GM12878 (cell line): Measurements from ENCODE around the gene NARF. TPM values are rescaled to one million over a fixed set of nuclear protein-coding genes. Genes with fewer than 3 reads are reported as not detected.

Experiments used
- ATF7 ChIP-seq: fragments of 450-650 bp; IDR thresholded peaks from 2 replicates; pipeline ENCODE4 v1.6.1; 2016; ENCODE audit warnings: low read depth, mild to moderate bottlenecking
- BCL11A ChIP-seq: IDR thresholded peaks from 2 replicates; pipeline ENCODE4 v1.6.1; 2011; ENCODE audit warnings: low read depth, low read length
- EZH2 ChIP-seq: IDR thresholded peaks from 2 replicates; pipeline ENCODE4 v1.6.1; 2012; ENCODE audit warnings: low read depth, mild to moderate bottlenecking, control low read depth, inconsistent platforms, low read length, borderline replicate concordance; ENCODE audit not compliant: control insufficient read depth
- FOXK2 ChIP-seq: fragments of 450-650 bp; IDR thresholded peaks from 2 replicates; pipeline ENCODE4 v1.6.1; 2017; ENCODE audit warnings: mild to moderate bottlenecking, moderate library complexity
- JUNB ChIP-seq: IDR thresholded peaks from 2 replicates; pipeline ENCODE4 v1.6.1; 2016; ENCODE audit warnings: antibody characterized with exemption, mild to moderate bottlenecking
- MTA3 ChIP-seq: IDR thresholded peaks from 2 replicates; pipeline ENCODE4 v1.6.1; 2012; ENCODE audit warnings: low read length, inconsistent platforms, borderline replicate concordance
- NBN ChIP-seq: fragments of 450-650 bp; IDR thresholded peaks from 2 replicates; pipeline ENCODE4 v1.6.1; 2016
- NFIC ChIP-seq: IDR thresholded peaks from 2 replicates; pipeline ENCODE4 v1.6.1; 2012; ENCODE audit warnings: low read depth, mild to moderate bottlenecking, inconsistent platforms, low read length, moderate library complexity
- POU2F2 ChIP-seq: IDR thresholded peaks from 3 replicates; pipeline ENCODE4 v1.6.1; 2011; ENCODE audit warnings: low read depth, mild to moderate bottlenecking, low read length, borderline replicate concordance
- RCOR1 ChIP-seq: conservative IDR thresholded peaks from 2 replicates; pipeline ENCODE4 v1.6.1; 2012; ENCODE audit warnings: low read depth, low read length, improper control_type of control experiment
- SRF ChIP-seq, 2 experiments: IDR thresholded peaks; 2 replicates each; pipeline ENCODE4 v1.6.1; 2011; ENCODE audit warnings: low read depth in 2 of 2, low read length in 2 of 2, mild to moderate bottlenecking in 1 of 2, moderate library complexity in 1 of 2
- polyA plus RNA-seq, 11 experiments: library from polyadenylated mRNA; depleted of rRNA in 4 of 11; unstranded in 6 of 11; stranded (reverse) in 5 of 11; fragments of >200 nt; fragmentation: Nextera tagmentation in 4 of 11; fragmentation: Illumina TruSeq in 1 of 11; extraction: Ambion mirVana in 4 of 11; extraction: Trizol in 1 of 11; gene quantifications; 1 replicate in 1 of 11; 2 replicates in 10 of 11; pipeline versions ENCODE4 v1.2.1 to v1.2.3, GENCODE V29; 2011 to 2016; ENCODE audit warnings: inconsistent platforms in 2 of 11, missing spikeins in 2 of 11, low read depth in 1 of 11
- total RNA-seq, 4 experiments: library from RNA; depleted of rRNA in 3 of 4; stranded (reverse); fragments of >200 nt in 3 of 4; fragmentation: Illumina TruSeq in 1 of 4; extraction: Trizol in 1 of 4; gene quantifications; 2 replicates each; pipeline versions ENCODE4 v1.2.1 to v1.2.3, GENCODE V29; 2013 to 2021

Gene NARF
- total and polyA plus RNA-seq, 10 of the 15 experiments (the other 5 are each of a cell fraction or from before 2014, with no cell fraction given): 16.7 to 126 (median 47.5) TPM

GRCh38 chr17:82496529-82497434 is 38.2 kb downstream of the NARF start (continued):
- TF ChIP-seq RCOR1 (no peak), NBN (peak; percentile 38; the same call in 1 of the 2 replicates), MTA3 (no peak), ATF7 (no peak), NFIC (no peak), POU2F2 (no peak), BCL11A (no peak), FOXK2 (no peak), SRF (IDR thresholded peaks at IDR 0.05; ENCODE audit: low read depth in 2 of 2, low read length in 2 of 2) (no peak), JUNB (no peak), EZH2 (no peak)
